Measurements from ENCODE around the gene MAGOH.

Gene MAGOH

GRCh38 chr1:53281133-53281532 lies 42.8 kb upstream of the MAGOH start:
- TF ChIP-seq CTCF (conservative IDR thresholded peaks at IDR 0.05; ENCODE audit: control insufficient read depth, insufficient read depth, low read depth, low read length), result no peak
- no peak overlapping the region for H3K4me3 ChIP-seq (ENCODE audit: control insufficient read depth, low read depth, low read length)
- no peak for DNase-seq (ENCODE audit: low read depth)

- no peak overlapping the region for H3K4me3 ChIP-seq (ENCODE audit: control insufficient read depth, low read depth, low read length)
- DNase-seq (ENCODE audit: low read depth), result no peak
- no peak for TF ChIP-seq CTCF (conservative IDR thresholded peaks at IDR 0.05; ENCODE audit: control insufficient read depth, insufficient read depth, low read depth, low read length)
Observed at GRCh38 chr1:53280496-53280895, 42.2 kb upstream of the MAGOH start.

GRCh38 chr1:53279296-53280200 lies 41.2 kb upstream of the MAGOH start:
- no peak overlapping the region for H3K4me3 ChIP-seq (ENCODE audit: control insufficient read depth, low read depth, low read length)
- DNase-seq (ENCODE audit: low read depth), result no peak
- TF ChIP-seq CTCF (conservative IDR thresholded peaks at IDR 0.05; ENCODE audit: control insufficient read depth, insufficient read depth, low read depth, low read length), result no peak

- TF ChIP-seq CTCF (conservative IDR thresholded peaks at IDR 0.05; ENCODE audit: control insufficient read depth, insufficient read depth, low read depth, low read length), result peak; percentile 63
- no peak for DNase-seq (ENCODE audit: low read depth)
- H3K4me3 ChIP-seq (ENCODE audit: control insufficient read depth, low read depth, low read length), result no peak overlapping the region
Observed at GRCh38 chr1:53278298-53278725, 40.0 kb upstream of the MAGOH start.

GRCh38 chr1:53277326-53277725 lies 39.0 kb upstream of the MAGOH start:
- no peak overlapping the region for H3K4me3 ChIP-seq (ENCODE audit: control insufficient read depth, low read depth, low read length)
- no peak for TF ChIP-seq CTCF (conservative IDR thresholded peaks at IDR 0.05; ENCODE audit: control insufficient read depth, insufficient read depth, low read depth, low read length)
- DNase-seq (ENCODE audit: low read depth), result no peak

GRCh38 chr1:53276902-53277281 lies 38.6 kb upstream of the MAGOH start:
- no peak for TF ChIP-seq CTCF (conservative IDR thresholded peaks at IDR 0.05; ENCODE audit: control insufficient read depth, insufficient read depth, low read depth, low read length)
- no peak overlapping the region for H3K4me3 ChIP-seq (ENCODE audit: control insufficient read depth, low read depth, low read length)
- DNase-seq (ENCODE audit: low read depth), result no peak

All from fibroblast of mammary gland (primary cell).